NCI-H2107 treated with DMSO at 0.1 percent for 48 hours (cell line): ENCODE results near the gene CNTN4.

Experiments
- DNase-seq: peaks from one replicate; lab custom pipeline; 2025; ENCODE audit not compliant: unreplicated experiment; lab: John Stamatoyannopoulos, UW

Gene CNTN4

GRCh38 chr3:2390926-2391532 is 292.4 kb downstream of the CNTN4 start:
- no peak for DNase-seq

GRCh38 chr3:2391896-2392295 is 293.2 kb downstream of the CNTN4 start:
- DNase-seq, result no peak

- no peak for DNase-seq
These were observed 294.3 kb downstream of the CNTN4 start for GRCh38 chr3:2392981-2393380.

GRCh38 chr3:2415083-2415482 is 316.4 kb downstream of the CNTN4 start:
- no peak for DNase-seq

GRCh38 chr3:2420919-2421318 is 322.3 kb downstream of the CNTN4 start:
- DNase-seq, result no peak

- no peak for DNase-seq
These were observed 324.5 kb downstream of the CNTN4 start for GRCh38 chr3:2423143-2423542.

- DNase-seq, result no peak
These were observed 342.9 kb downstream of the CNTN4 start for GRCh38 chr3:2441558-2441957.

- DNase-seq, result no peak
These were observed 347.5 kb downstream of the CNTN4 start for GRCh38 chr3:2446146-2446545.

GRCh38 chr3:2452249-2452648 is 353.6 kb downstream of the CNTN4 start:
- DNase-seq, result no peak

GRCh38 chr3:2454865-2455264 is 356.2 kb downstream of the CNTN4 start:
- DNase-seq, result no peak

GRCh38 chr3:2456788-2457187 is 358.1 kb downstream of the CNTN4 start:
- DNase-seq, result no peak

GRCh38 chr3:2458816-2459215 is 360.1 kb downstream of the CNTN4 start:
- DNase-seq, result no peak

GRCh38 chr3:2465842-2466241 is 367.2 kb downstream of the CNTN4 start:
- no peak for DNase-seq

- DNase-seq, result no peak
These were observed 370.1 kb downstream of the CNTN4 start for GRCh38 chr3:2468816-2469215.

- no peak for DNase-seq
These were observed 378.3 kb downstream of the CNTN4 start for GRCh38 chr3:2476996-2477395.

- no peak for DNase-seq
These were observed 379.0 kb downstream of the CNTN4 start for GRCh38 chr3:2477620-2478019.

- DNase-seq, result no peak
These were observed 385.7 kb downstream of the CNTN4 start for GRCh38 chr3:2484162-2485026.

- no peak for DNase-seq
These were observed 386.3 kb downstream of the CNTN4 start for GRCh38 chr3:2485027-2485375.

GRCh38 chr3:2495746-2496145 is 397.1 kb downstream of the CNTN4 start:
- DNase-seq, result no peak

GRCh38 chr3:2504912-2505311 is 406.2 kb downstream of the CNTN4 start:
- DNase-seq, result no peak

GRCh38 chr3:2506776-2507175 is 408.1 kb downstream of the CNTN4 start:
- DNase-seq, result no peak

- no peak for DNase-seq
These were observed 412.0 kb downstream of the CNTN4 start for GRCh38 chr3:2510591-2511145.
